AG09309 (cell line): Measurements from ENCODE around the gene ZNF831.

Source experiments
- DNase-seq: peaks from one replicate; pipeline ENCODE4 v3.0.0-alpha.2; 2010; ENCODE audit warnings: low read depth
- H3K4me3 ChIP-seq: 2 replicates; pipeline ENCODE4 v1.5.1; 2011; ENCODE audit warnings: mild to moderate bottlenecking, low read depth, low read length, moderate library complexity; ENCODE audit not compliant: control insufficient read depth
- TF ChIP-seq, protein P1 (sequence below): IDR thresholded peaks from 2 replicates; pipeline ENCODE4 v1.5.1; 2011; ENCODE audit warnings: mild to moderate bottlenecking, low read depth, low read length, inconsistent platforms; ENCODE audit not compliant: insufficient read depth, control insufficient read depth; ENCODE audit errors: missing control alignments

ZNF831 gene

GRCh38 chr20:59122566-59122919, 41.1 kb upstream of the ZNF831 start:
- no peak overlapping the region for H3K4me3 ChIP-seq

DNA sequence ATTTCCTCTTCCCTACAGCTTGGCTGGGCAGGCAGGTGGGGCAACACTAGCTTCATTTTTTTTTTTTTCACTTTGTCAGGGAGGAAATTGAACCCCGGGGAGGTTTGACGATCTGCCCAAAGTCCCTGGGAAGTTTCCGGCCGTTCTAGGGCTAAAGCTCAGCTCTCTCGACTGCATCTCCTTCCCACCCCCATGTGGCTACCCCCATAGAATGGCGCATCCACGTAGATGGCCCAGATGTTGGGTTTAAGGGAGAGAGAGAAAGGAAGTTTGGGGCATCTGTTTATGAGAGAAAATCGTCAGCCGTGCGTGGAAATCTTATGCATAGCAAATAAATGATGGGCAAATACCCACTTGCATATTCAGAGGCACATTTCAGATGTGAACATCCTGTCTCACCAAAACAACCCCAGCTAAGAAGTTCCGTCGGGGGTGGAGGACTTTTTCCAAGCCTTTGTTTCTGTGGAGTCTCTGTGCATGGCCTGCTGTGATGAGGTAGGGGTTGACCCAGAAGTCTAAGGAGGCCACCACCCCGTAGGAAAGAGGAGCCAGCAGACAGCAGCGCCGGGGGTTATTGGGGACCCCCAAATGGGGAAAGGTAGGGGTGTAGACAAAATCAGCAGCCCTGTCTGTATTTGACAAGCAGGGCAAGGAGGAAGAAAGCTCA, 40.5 kb upstream of the ZNF831 start:
- no peak overlapping the region for H3K4me3 ChIP-seq
- no peak for DNase-seq
- TF ChIP-seq, protein P1, sequence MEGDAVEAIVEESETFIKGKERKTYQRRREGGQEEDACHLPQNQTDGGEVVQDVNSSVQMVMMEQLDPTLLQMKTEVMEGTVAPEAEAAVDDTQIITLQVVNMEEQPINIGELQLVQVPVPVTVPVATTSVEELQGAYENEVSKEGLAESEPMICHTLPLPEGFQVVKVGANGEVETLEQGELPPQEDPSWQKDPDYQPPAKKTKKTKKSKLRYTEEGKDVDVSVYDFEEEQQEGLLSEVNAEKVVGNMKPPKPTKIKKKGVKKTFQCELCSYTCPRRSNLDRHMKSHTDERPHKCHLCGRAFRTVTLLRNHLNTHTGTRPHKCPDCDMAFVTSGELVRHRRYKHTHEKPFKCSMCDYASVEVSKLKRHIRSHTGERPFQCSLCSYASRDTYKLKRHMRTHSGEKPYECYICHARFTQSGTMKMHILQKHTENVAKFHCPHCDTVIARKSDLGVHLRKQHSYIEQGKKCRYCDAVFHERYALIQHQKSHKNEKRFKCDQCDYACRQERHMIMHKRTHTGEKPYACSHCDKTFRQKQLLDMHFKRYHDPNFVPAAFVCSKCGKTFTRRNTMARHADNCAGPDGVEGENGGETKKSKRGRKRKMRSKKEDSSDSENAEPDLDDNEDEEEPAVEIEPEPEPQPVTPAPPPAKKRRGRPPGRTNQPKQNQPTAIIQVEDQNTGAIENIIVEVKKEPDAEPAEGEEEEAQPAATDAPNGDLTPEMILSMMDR, result no peak

More at GRCh38 chr20:59122566-59122919, 41.1 kb upstream of the ZNF831 start:
- DNase-seq, result no peak
- TF ChIP-seq, protein P1, result no peak

GRCh38 chr20:59123678-59124255, 39.9 kb upstream of the ZNF831 start:
- TF ChIP-seq, protein P1, result no peak
- DNase-seq, result no peak
- H3K4me3 ChIP-seq, result no peak overlapping the region

- H3K4me3 ChIP-seq, result no peak overlapping the region
- DNase-seq, result no peak
- TF ChIP-seq, protein P1, result no peak
Measured at GRCh38 chr20:59124296-59125029, 39.2 kb upstream of the ZNF831 start.

- TF ChIP-seq, protein P1, result no peak
- H3K4me3 ChIP-seq, result no peak overlapping the region
- no peak for DNase-seq
Measured at GRCh38 chr20:59125332-59125731, 38.3 kb upstream of the ZNF831 start.

- TF ChIP-seq, protein P1, result no peak
- no peak overlapping the region for H3K4me3 ChIP-seq
- no peak for DNase-seq
Measured at GRCh38 chr20:59125836-59126235, 37.8 kb upstream of the ZNF831 start.
